HepG2 (cell line): ENCODE results near the gene BBC3. TPM values are rescaled to one million over a fixed set of nuclear protein-coding genes. Genes with fewer than 3 reads are reported as not detected.

ENCODE experiments used
- ATF7 ChIP-seq, 2 experiments: fragments of 450-650 bp in 1 of 2; sonication (generic) in 1 of 2; formaldehyde crosslinking in 1 of 2; IDR thresholded peaks; 2 replicates each; pipeline versions ENCODE4 v1.4.0 to v1.6.1; 2016 to 2020; ENCODE audit warnings: antibody characterized with exemption in 1 of 2, mild to moderate bottlenecking in 1 of 2, missing genetic modification reagents in 1 of 2
- DPF2 ChIP-seq: sonication (generic); formaldehyde crosslinking; IDR thresholded peaks from 2 replicates; pipeline ENCODE4 v1.4.0; 2020; ENCODE audit warnings: mild to moderate bottlenecking, low read depth, missing genetic modification reagents, borderline replicate concordance
- FOXA1 ChIP-seq, 2 experiments: fragments of 450-650 bp in 1 of 2; sonication (generic) in 1 of 2; formaldehyde crosslinking in 1 of 2; IDR thresholded peaks; 2 replicates each; pipeline versions ENCODE4 v1.4.0 to v1.6.1; 2016 to 2020; ENCODE audit warnings: missing genetic modification reagents in 1 of 2
- MTA1 ChIP-seq: sonication (generic); formaldehyde crosslinking; IDR thresholded peaks from 2 replicates; pipeline ENCODE4 v1.4.0; 2020; ENCODE audit warnings: missing genetic modification reagents, mild to moderate bottlenecking, borderline replicate concordance
- PHF8 ChIP-seq: sonication (generic); formaldehyde crosslinking; IDR thresholded peaks from 2 replicates; pipeline ENCODE4 v1.5.0; 2020; ENCODE audit warnings: missing genetic modification reagents
- POLR2G ChIP-seq: fragments of 200-400 bp; formaldehyde crosslinking; IDR thresholded peaks from 2 replicates; pipeline ENCODE4 v1.6.1; 2018; ENCODE audit warnings: mild to moderate bottlenecking, low read depth, low read length, moderate library complexity
- SP1 ChIP-seq, 2 experiments: fragments of 450-650 bp in 1 of 2; sonication (generic) in 1 of 2; formaldehyde crosslinking in 1 of 2; IDR thresholded peaks; 2 replicates each; pipeline versions ENCODE4 v1.4.0 to v1.6.1; 2016 to 2020; ENCODE audit warnings: missing genetic modification reagents in 1 of 2
- ZNF230 ChIP-seq: sonication (generic); formaldehyde crosslinking; IDR thresholded peaks from 2 replicates; pipeline ENCODE4 v1.4.0; 2020; ENCODE audit warnings: mild to moderate bottlenecking, missing genetic modification reagents
- ZNF331 ChIP-seq: sonication (generic); formaldehyde crosslinking; IDR thresholded peaks from 2 replicates; pipeline ENCODE4 v1.4.0; 2020; ENCODE audit warnings: missing genetic modification reagents
- ZNF709 ChIP-seq: sonication (generic); formaldehyde crosslinking; IDR thresholded peaks from 2 replicates; pipeline ENCODE4 v1.5.0; 2020; ENCODE audit warnings: mild to moderate bottlenecking, missing genetic modification reagents
- ZNF773 ChIP-seq: sonication (generic); formaldehyde crosslinking; IDR thresholded peaks from 2 replicates; pipeline ENCODE4 v1.4.0; 2020; ENCODE audit warnings: missing genetic modification reagents, borderline replicate concordance
- polyA plus RNA-seq, 8 experiments: library from polyadenylated mRNA; depleted of rRNA in 3 of 8; stranded (reverse) in 7 of 8; unstranded in 1 of 8; fragments of >200 nt; fragmentation: Illumina TruSeq in 4 of 8; extraction: Trizol in 4 of 8; gene quantifications; 2 replicates each; pipeline versions ENCODE4 v1.2.1 to v1.2.3, GENCODE V29; 2011 to 2016; ENCODE audit warnings: low read depth in 4 of 8, missing spikeins in 1 of 8, mixed read lengths in 1 of 8; ENCODE audit not compliant: insufficient read depth in 1 of 8
- total RNA-seq, 5 experiments: library from RNA; depleted of rRNA; stranded (reverse); fragments of >200 nt; fragmentation: Illumina TruSeq; extraction: Trizol; gene quantifications; 2 replicates each; pipeline ENCODE4 v1.2.3, GENCODE V29; 2016; ENCODE audit warnings: low read depth in 1 of 5
- TF ChIP-seq, protein P1 (sequence below): sonication (generic); formaldehyde crosslinking; IDR thresholded peaks from 2 replicates; pipeline ENCODE4 v1.5.1; 2020; ENCODE audit warnings: missing genetic modification reagents, mild to moderate bottlenecking, borderline replicate concordance
- TF ChIP-seq, protein P2 (sequence below): sonication (generic); formaldehyde crosslinking; IDR thresholded peaks from 2 replicates; pipeline ENCODE4 v1.8.0; 2022; ENCODE audit warnings: mild to moderate bottlenecking, missing genetic modification reagents, borderline replicate concordance
- TF ChIP-seq, protein P3 (sequence below): sonication (generic); formaldehyde crosslinking; IDR thresholded peaks from 2 replicates; pipeline ENCODE4 v1.4.0; 2020; ENCODE audit warnings: missing genetic modification reagents
- TF ChIP-seq, protein P4 (sequence below): sonication (generic); formaldehyde crosslinking; IDR thresholded peaks from 2 replicates; pipeline ENCODE4 v1.5.0; 2020; ENCODE audit warnings: mild to moderate bottlenecking, missing genetic modification reagents
- TF ChIP-seq, protein P5 (sequence below): sonication (generic); formaldehyde crosslinking; IDR thresholded peaks from 2 replicates; pipeline ENCODE4 v1.5.1; 2020; ENCODE audit warnings: mild to moderate bottlenecking, missing genetic modification reagents, moderate library complexity
- TF ChIP-seq, protein P6 (sequence below): sonication (generic); formaldehyde crosslinking; IDR thresholded peaks from 2 replicates; pipeline ENCODE4 v1.4.0; 2020; ENCODE audit warnings: low read depth, mild to moderate bottlenecking, missing genetic modification reagents

The BBC3 gene
- total and polyA plus RNA-seq, 2 of the 13 experiments (the other 11 are each of a cell fraction or from before 2014, with no cell fraction given), result 6.1 to 8.8 TPM

DNA sequence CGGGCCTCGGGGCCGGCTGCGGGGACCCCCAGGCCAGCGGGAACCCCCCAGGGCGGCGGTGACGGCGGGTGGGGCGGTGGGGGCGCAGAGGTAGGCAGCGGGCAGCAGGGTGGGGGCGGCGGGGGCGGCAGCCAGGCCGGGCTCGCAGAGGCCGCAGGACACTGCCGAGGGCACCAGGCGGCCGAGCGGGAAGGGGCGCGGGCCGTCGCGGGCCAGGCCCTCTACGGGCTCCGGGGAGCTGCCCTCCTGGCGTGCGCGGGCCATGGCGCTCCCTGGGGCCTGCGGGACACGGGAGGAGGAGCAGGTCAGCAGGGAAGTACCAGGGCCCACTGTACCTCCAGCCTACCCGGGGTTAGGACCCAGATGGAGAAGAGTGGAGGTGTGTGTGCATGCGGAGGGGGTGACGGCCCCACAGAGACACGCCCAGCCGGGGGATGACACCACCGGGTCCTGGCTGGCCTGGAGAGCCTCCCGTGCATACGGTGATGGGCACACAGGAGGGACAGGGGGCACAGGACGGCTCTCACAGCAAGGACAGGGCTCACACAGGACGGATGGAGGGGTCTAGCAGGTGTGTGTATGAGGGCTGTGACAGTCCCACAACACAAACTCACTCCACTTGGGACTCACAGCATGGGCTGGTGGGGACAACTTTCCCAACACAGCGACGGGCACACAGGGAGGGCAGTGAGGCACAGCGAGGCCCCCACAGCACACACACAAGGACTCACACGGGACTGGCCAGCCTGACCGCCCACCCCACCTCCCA, 2.6 kb downstream of the BBC3 start (continued):
- TF ChIP-seq SP1 (IDR thresholded peaks at IDR 0.05), result no peak
- TF ChIP-seq SP1 (CRISPR knock-in tag; IDR thresholded peaks at IDR 0.05), result peak; percentile 49; the same call in 1 of the 2 replicates
- peak; percentile 23; the same call in 1 of the 2 replicates for TF ChIP-seq DPF2 (CRISPR knock-in tag)
- TF ChIP-seq, protein P1, sequence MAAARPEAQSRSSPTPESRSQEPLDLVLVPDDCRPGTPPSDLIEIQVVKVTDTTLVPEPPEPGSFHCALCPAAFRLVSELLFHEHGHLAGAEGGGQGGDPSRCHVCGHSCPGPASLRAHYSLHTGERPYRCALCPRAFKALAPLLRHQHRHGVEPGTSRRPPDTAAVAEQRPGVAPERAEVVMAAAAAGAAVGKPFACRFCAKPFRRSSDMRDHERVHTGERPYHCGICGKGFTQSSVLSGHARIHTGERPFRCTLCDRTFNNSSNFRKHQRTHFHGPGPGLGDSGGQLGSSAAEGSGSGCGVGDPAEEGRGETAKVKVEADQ (CRISPR knock-in tag), result peak; percentile 26; the same call in 1 of the 2 replicates
- no peak for TF ChIP-seq ATF7 (IDR thresholded peaks at IDR 0.05)
- 0 out of 2 replicates have a peak, but pooled peaks have one; percentile 20 for TF ChIP-seq ATF7 (CRISPR knock-in tag; IDR thresholded peaks at IDR 0.05)
- peak; percentile 81; the same call in 1 of the 2 replicates for TF ChIP-seq ZNF709 (CRISPR knock-in tag)
- TF ChIP-seq, protein P2, sequence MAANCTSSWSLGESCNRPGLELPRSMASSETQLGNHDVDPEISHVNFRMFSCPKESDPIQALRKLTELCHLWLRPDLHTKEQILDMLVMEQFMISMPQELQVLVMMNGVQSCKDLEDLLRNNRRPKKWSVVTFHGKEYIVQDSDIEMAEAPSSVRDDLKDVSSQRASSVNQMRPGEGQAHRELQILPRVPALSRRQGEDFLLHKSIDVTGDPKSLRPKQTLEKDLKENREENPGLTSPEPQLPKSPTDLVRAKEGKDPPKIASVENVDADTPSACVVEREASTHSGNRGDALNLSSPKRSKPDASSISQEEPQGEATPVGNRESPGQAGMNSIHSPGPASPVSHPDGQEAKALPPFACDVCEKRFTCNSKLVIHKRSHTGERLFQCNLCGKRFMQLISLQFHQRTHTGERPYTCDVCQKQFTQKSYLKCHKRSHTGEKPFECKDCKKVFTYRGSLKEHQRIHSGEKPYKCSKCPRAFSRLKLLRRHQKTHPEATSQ (CRISPR knock-in tag), result no peak
- TF ChIP-seq ZNF230 (CRISPR knock-in tag), result 0 out of 2 replicates have a peak, but pooled peaks have one; percentile 23
- 0 out of 2 replicates have a peak, but pooled peaks have one; percentile 45 for TF ChIP-seq ZNF773
- TF ChIP-seq POLR2G, result peak; percentile 39
- TF ChIP-seq FOXA1 (IDR thresholded peaks at IDR 0.05), result no peak
- TF ChIP-seq FOXA1 (CRISPR knock-in tag; IDR thresholded peaks at IDR 0.05), result peak; percentile 34
- TF ChIP-seq, protein P3, sequence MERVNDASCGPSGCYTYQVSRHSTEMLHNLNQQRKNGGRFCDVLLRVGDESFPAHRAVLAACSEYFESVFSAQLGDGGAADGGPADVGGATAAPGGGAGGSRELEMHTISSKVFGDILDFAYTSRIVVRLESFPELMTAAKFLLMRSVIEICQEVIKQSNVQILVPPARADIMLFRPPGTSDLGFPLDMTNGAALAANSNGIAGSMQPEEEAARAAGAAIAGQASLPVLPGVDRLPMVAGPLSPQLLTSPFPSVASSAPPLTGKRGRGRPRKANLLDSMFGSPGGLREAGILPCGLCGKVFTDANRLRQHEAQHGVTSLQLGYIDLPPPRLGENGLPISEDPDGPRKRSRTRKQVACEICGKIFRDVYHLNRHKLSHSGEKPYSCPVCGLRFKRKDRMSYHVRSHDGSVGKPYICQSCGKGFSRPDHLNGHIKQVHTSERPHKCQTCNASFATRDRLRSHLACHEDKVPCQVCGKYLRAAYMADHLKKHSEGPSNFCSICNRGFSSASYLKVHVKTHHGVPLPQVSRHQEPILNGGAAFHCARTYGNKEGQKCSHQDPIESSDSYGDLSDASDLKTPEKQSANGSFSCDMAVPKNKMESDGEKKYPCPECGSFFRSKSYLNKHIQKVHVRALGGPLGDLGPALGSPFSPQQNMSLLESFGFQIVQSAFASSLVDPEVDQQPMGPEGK (CRISPR knock-in tag), result peak; percentile 82
- TF ChIP-seq, protein P4, sequence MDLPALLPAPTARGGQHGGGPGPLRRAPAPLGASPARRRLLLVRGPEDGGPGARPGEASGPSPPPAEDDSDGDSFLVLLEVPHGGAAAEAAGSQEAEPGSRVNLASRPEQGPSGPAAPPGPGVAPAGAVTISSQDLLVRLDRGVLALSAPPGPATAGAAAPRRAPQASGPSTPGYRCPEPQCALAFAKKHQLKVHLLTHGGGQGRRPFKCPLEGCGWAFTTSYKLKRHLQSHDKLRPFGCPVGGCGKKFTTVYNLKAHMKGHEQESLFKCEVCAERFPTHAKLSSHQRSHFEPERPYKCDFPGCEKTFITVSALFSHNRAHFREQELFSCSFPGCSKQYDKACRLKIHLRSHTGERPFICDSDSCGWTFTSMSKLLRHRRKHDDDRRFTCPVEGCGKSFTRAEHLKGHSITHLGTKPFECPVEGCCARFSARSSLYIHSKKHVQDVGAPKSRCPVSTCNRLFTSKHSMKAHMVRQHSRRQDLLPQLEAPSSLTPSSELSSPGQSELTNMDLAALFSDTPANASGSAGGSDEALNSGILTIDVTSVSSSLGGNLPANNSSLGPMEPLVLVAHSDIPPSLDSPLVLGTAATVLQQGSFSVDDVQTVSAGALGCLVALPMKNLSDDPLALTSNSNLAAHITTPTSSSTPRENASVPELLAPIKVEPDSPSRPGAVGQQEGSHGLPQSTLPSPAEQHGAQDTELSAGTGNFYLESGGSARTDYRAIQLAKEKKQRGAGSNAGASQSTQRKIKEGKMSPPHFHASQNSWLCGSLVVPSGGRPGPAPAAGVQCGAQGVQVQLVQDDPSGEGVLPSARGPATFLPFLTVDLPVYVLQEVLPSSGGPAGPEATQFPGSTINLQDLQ (CRISPR knock-in tag), result no peak
- TF ChIP-seq, protein P5, sequence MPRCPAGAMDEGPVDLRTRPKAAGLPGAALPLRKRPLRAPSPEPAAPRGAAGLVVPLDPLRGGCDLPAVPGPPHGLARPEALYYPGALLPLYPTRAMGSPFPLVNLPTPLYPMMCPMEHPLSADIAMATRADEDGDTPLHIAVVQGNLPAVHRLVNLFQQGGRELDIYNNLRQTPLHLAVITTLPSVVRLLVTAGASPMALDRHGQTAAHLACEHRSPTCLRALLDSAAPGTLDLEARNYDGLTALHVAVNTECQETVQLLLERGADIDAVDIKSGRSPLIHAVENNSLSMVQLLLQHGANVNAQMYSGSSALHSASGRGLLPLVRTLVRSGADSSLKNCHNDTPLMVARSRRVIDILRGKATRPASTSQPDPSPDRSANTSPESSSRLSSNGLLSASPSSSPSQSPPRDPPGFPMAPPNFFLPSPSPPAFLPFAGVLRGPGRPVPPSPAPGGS (CRISPR knock-in tag), result no peak
- 0 out of 2 replicates have a peak, but pooled peaks have one; percentile 28 for TF ChIP-seq ZNF331 (CRISPR knock-in tag)
- peak; percentile 64; the same call in 1 of the 2 replicates for TF ChIP-seq MTA1
- TF ChIP-seq, protein P6, sequence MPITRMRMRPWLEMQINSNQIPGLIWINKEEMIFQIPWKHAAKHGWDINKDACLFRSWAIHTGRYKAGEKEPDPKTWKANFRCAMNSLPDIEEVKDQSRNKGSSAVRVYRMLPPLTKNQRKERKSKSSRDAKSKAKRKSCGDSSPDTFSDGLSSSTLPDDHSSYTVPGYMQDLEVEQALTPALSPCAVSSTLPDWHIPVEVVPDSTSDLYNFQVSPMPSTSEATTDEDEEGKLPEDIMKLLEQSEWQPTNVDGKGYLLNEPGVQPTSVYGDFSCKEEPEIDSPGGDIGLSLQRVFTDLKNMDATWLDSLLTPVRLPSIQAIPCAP (CRISPR knock-in tag), result no peak
- peak; percentile 41; the same call in 1 of the 2 replicates for TF ChIP-seq PHF8 (CRISPR knock-in tag)
